Activated CD8-positive, alpha-beta T cell treated with anti-CD3 and anti-CD28 coated beads for 36 hours (primary cell): ENCODE results near the gene ISLR2. TPM values are rescaled to one million over a fixed set of nuclear protein-coding genes. Genes with fewer than 3 reads are reported as not detected.

Source experiments
- ATAC-seq: fragments of 200-7000 bp; cut with Tn5 transposase; one replicate; pipeline ENCODE4 v1.10.0; 2021; ENCODE audit warnings: mild to moderate bottlenecking, moderate library complexity
- CTCF ChIA-PET: fragments of 350-600 bp; sonication (Branson Sonifier 250); formaldehyde crosslinking; loops from one replicate; lab custom pipeline; 2021; ENCODE audit warnings: antibody characterized with exemption; lab: Charles Lee
- POLR2A ChIA-PET: fragments of 350-600 bp; sonication (Branson Sonifier 250); formaldehyde crosslinking; loops from one replicate; lab custom pipeline; 2021; ENCODE audit warnings: antibody characterized with exemption; lab: Charles Lee
- DNase-seq: peaks from one replicate; pipeline ENCODE4 v3.0.0-alpha.2; 2020
- H3K27ac Mint-ChIP-seq: one replicate; pipeline ENCODE4 v1.8.0; 2021; ENCODE audit warnings: mild to moderate bottlenecking, mixed read lengths
- H3K27me3 Mint-ChIP-seq: one replicate; pipeline ENCODE4 v1.8.0; 2021; ENCODE audit warnings: mixed read lengths
- H3K36me3 Mint-ChIP-seq: one replicate; pipeline ENCODE4 v1.8.0; 2021; ENCODE audit warnings: low read depth, mixed read lengths
- H3K4me1 Mint-ChIP-seq: one replicate; pipeline ENCODE4 v1.8.0; 2021; ENCODE audit warnings: low read depth, mixed read lengths
- H3K4me3 Mint-ChIP-seq: one replicate; pipeline ENCODE4 v1.8.0; 2021; ENCODE audit warnings: mild to moderate bottlenecking, moderate library complexity, mixed read lengths
- H3K9me3 Mint-ChIP-seq: one replicate; pipeline ENCODE4 v1.8.0; 2021; ENCODE audit warnings: mixed read lengths
- intact Hi-C: fragments of 100-400 bp; cut with micrococcal nuclease; formaldehyde crosslinking; loops from one replicate; pipeline ENCODE4 v1.10.0; 2022
- total RNA-seq, 2 experiments: library from RNA; stranded (reverse); gene quantifications; one replicate each; pipeline ENCODE4 v1.2.3, GENCODE V29; 2021
- TF ChIP-seq, protein P1 (sequence below): fragments of 200-600 bp; IDR thresholded peaks from one replicate; pipeline ENCODE4 v1.8.0; 2022; ENCODE audit warnings: antibody characterized with exemption, mild to moderate bottlenecking

ISLR2 gene
- total RNA-seq, 2 experiments from 2014 or later: not detected

DNA sequence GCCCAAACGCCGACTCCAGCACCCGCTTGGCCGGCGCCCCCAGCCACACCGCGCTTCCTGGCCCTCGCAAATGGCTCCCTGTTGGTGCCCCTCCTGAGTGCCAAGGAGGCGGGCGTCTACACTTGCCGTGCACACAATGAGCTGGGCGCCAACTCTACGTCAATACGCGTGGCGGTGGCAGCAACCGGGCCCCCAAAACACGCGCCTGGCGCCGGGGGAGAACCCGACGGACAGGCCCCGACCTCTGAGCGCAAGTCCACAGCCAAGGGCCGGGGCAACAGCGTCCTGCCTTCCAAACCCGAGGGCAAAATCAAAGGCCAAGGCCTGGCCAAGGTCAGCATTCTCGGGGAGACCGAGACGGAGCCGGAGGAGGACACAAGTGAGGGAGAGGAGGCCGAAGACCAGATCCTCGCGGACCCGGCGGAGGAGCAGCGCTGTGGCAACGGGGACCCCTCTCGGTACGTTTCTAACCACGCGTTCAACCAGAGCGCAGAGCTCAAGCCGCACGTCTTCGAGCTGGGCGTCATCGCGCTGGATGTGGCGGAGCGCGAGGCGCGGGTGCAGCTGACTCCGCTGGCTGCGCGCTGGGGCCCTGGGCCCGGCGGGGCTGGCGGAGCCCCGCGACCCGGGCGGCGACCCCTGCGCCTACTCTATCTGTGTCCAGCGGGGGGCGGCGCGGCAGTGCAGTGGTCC, 3.5 kb downstream of the ISLR2 start:
- H3K9me3 Mint-ChIP-seq: no peaks in the 10 kb centered on the region
- ChIA-PET CTCF (interaction anchor here (0.6 to 3.4 kb wide), 7 partner anchors 8 to 187 kb away, joined by 3 to 19 read pairs (median 4); no protein-coding TSS in a partner anchor), POLR2A (no interaction called here)
- ATAC-seq: no peak
- DNase-seq: peak; percentile 14
- H3K27me3 Mint-ChIP-seq: peaks cover 81% of the 10 kb centered on the region
- no peaks in the 10 kb centered on the region for H3K36me3 Mint-ChIP-seq
- H3K4me3 Mint-ChIP-seq: no peak overlapping the region
- TF ChIP-seq, protein P1, sequence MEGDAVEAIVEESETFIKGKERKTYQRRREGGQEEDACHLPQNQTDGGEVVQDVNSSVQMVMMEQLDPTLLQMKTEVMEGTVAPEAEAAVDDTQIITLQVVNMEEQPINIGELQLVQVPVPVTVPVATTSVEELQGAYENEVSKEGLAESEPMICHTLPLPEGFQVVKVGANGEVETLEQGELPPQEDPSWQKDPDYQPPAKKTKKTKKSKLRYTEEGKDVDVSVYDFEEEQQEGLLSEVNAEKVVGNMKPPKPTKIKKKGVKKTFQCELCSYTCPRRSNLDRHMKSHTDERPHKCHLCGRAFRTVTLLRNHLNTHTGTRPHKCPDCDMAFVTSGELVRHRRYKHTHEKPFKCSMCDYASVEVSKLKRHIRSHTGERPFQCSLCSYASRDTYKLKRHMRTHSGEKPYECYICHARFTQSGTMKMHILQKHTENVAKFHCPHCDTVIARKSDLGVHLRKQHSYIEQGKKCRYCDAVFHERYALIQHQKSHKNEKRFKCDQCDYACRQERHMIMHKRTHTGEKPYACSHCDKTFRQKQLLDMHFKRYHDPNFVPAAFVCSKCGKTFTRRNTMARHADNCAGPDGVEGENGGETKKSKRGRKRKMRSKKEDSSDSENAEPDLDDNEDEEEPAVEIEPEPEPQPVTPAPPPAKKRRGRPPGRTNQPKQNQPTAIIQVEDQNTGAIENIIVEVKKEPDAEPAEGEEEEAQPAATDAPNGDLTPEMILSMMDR: no peak
- intact Hi-C loops: no loop called here
- H3K27ac Mint-ChIP-seq: no peak overlapping the region
- H3K4me1 Mint-ChIP-seq: peaks cover 40% of the 10 kb centered on the region

DNA sequence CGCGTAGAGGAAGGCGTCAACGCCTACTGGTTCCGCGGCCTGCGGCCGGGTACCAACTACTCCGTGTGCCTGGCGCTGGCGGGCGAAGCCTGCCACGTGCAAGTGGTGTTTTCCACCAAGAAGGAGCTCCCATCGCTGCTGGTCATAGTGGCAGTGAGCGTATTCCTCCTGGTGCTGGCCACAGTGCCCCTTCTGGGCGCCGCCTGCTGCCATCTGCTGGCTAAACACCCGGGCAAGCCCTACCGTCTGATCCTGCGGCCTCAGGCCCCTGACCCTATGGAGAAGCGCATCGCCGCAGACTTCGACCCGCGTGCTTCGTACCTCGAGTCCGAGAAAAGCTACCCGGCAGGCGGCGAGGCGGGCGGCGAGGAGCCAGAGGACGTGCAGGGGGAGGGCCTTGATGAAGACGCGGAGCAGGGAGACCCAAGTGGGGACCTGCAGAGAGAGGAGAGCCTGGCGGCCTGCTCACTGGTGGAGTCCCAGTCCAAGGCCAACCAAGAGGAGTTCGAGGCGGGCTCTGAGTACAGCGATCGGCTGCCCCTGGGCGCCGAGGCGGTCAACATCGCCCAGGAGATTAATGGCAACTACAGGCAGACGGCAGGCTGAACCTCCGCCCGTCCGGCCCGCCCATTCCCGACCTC, 4.1 kb downstream of the ISLR2 start:
- DNase-seq (peak; percentile 42), ATAC-seq (no peak)
- H3K4me1 Mint-ChIP-seq: peaks cover 37% of the 10 kb centered on the region
- intact Hi-C loops: no loop called here
- TF ChIP-seq, protein P1: peak; percentile 47
- CTCF ChIA-PET: interaction anchor here (0.7 to 3.4 kb wide), 6 partner anchors 9 to 187 kb away, joined by 3 to 19 read pairs (median 4); no protein-coding TSS in a partner anchor
- peaks cover 77% of the 10 kb centered on the region for H3K27me3 Mint-ChIP-seq
- POLR2A ChIA-PET: no interaction called here
- no peaks in the 10 kb centered on the region for H3K36me3 Mint-ChIP-seq
- H3K9me3 Mint-ChIP-seq: no peaks in the 10 kb centered on the region
- H3K4me3 Mint-ChIP-seq: no peak overlapping the region
- H3K27ac Mint-ChIP-seq: no peak overlapping the region

DNA sequence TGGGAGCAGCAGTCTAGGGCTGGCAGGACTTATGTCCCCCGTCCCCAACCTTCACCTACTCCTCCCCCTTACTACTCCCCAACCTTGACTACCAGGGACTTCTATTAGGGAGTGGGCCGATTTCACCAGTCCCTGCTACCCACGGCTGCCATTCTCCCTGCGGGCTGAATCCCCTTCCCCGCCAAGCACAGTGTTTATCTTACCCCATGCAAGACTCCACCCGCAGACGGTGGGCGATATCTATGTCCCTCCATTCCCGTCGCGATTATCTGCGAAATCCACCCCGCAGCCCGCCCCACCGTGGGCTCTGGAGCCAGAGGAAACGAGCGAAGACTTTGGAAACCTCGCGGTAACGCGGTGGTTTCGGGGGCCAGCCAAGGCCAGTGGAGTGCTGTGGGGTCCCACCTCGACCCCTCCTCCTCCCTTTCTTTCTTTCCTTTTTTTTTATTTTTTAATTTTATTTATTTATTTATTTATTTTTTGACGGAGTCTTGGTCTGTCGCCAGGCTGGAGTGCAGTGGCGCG, 4.7 kb downstream of the ISLR2 start:
- Mint-ChIP-seq H3K27me3 (peaks cover 71% of the 10 kb centered on the region), H3K4me1 (peaks cover 35% of the 10 kb centered on the region), H3K9me3 (no peaks in the 10 kb centered on the region), H3K27ac (no peak overlapping the region), H3K36me3 (no peaks in the 10 kb centered on the region), H3K4me3 (peak overlapping the region; percentile 15)
- ATAC-seq: no peak
- intact Hi-C loops: no loop called here
- no peak for DNase-seq
- ChIA-PET CTCF (interaction anchor here (0.7 to 3.4 kb wide), 3 partner anchors 82 to 186 kb away, joined by 3 to 19 read pairs (median 3); no protein-coding TSS in a partner anchor), POLR2A (no interaction called here)
- TF ChIP-seq, protein P1: no peak

DNA sequence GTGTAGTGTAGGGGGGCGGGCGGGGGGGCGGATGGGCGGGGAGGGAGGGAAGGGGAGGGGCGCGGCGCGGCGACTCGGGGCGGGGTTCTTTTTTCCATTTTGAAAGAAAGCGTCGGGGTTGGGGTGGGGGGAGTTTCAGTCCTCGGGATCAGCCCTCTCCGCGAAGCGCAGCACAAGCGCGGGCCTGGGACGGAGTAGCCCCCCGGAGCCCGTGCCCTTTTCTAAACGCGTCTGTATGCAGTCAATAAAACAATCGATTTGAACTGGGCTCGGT, 6.1 kb downstream of the ISLR2 start:
- ChIA-PET CTCF (interaction anchor here (3.4 kb wide), 1 partner anchor 185 kb away, joined by 19 read pairs; no protein-coding TSS in a partner anchor), POLR2A (no interaction called here)
- H3K36me3 Mint-ChIP-seq: no peaks in the 10 kb centered on the region
- DNase-seq (no peak), ATAC-seq (no peak)
- H3K27ac Mint-ChIP-seq: no peak overlapping the region
- peaks cover 57% of the 10 kb centered on the region for H3K27me3 Mint-ChIP-seq
- intact Hi-C loops: no loop called here
- peak overlapping the region; percentile 56 for H3K4me3 Mint-ChIP-seq
- H3K9me3 Mint-ChIP-seq: no peaks in the 10 kb centered on the region
- H3K4me1 Mint-ChIP-seq: peaks cover 30% of the 10 kb centered on the region
- TF ChIP-seq, protein P1: no peak
